Small intestine (tissue), 7 donors: ENCODE measurements around the gene ADARB2. TPM values are rescaled to one million over a fixed set of nuclear protein-coding genes. Genes with fewer than 3 reads are reported as not detected.

Experiments used
- DNase-seq, 2 donors: peaks; one replicate each; pipeline versions ENCODE4 v3.0.0 to v3.0.0-alpha.2; 2013
- FAIRE-seq: peaks from 2 replicates; lab custom pipeline; 2012; peaks lifted over from hg19 to GRCh38; lab: Jason Lieb, UNC
- H3K27ac ChIP-seq, 3 donors: one replicate each; pipeline ENCODE4 v1.5.1; 2013; ENCODE audit warnings: low read length in 2 of 3, mild to moderate bottlenecking in 2 of 3, control low read depth in 1 of 3, inconsistent platforms in 1 of 3, low read depth in 1 of 3, moderate library complexity in 1 of 3
- H3K27me3 ChIP-seq, 3 donors: one replicate each; pipeline ENCODE4 v1.6.1; 2013; ENCODE audit warnings: low read length in 3 of 3, inconsistent platforms in 1 of 3; ENCODE audit not compliant: control insufficient read depth in 3 of 3, insufficient read depth in 3 of 3
- H3K36me3 ChIP-seq, 3 donors: one replicate each; pipeline ENCODE4 v1.6.1; 2013; ENCODE audit warnings: low read length in 3 of 3, inconsistent platforms in 1 of 3, low read depth in 1 of 3, mild to moderate bottlenecking in 1 of 3, moderate library complexity in 1 of 3; ENCODE audit not compliant: control insufficient read depth in 3 of 3, insufficient read depth in 2 of 3
- H3K4me1 ChIP-seq, 3 donors: one replicate each; pipeline ENCODE4 v1.6.1; 2013; ENCODE audit warnings: low read length in 2 of 3, inconsistent platforms in 1 of 3, low read depth in 1 of 3, mild to moderate bottlenecking in 1 of 3, moderate library complexity in 1 of 3; ENCODE audit not compliant: control insufficient read depth in 3 of 3, insufficient read depth in 2 of 3
- H3K4me3 ChIP-seq, 3 donors: one replicate each; pipeline ENCODE4 v1.5.1; 2013; ENCODE audit warnings: low read length in 3 of 3, control low read depth in 1 of 3, inconsistent platforms in 1 of 3, low read depth in 1 of 3, mild to moderate bottlenecking in 1 of 3, moderate library complexity in 1 of 3
- H3K9me3 ChIP-seq, 2 donors: one replicate each; pipeline ENCODE4 v1.6.1; 2013; ENCODE audit warnings: low read depth in 1 of 2, low read length in 1 of 2; ENCODE audit not compliant: control insufficient read depth in 2 of 2, insufficient read depth in 1 of 2
- WGBS, 3 donors: extraction: QIAGEN DNeasy Blood & Tissue Kit; methylation state at CpG; one replicate each; pipeline ENCODE4 v1.1.7; 2013; 5-methylcytosine and 5-hydroxymethylcytosine counted together
- polyA plus RNA-seq, 4 donors: library from polyadenylated mRNA; stranded (reverse) in 3 of 4; unstranded in 1 of 4; fragments of 200-250 nt in 3 of 4; fragments of 120-200 nt in 1 of 4; gene quantifications; one replicate each; pipeline versions ENCODE4 v1.2.1 to v1.2.3, GENCODE V29; 2013
- donor health status: healthy with polysubstance abuse.
- donor health status: control.
- donor health status: control.
- donor health status: Bipolar disorder and iron deficiency.
- donor health status: healthy.

The ADARB2 gene
- polyA plus RNA-seq, 4 donors, result 0.35 to 1.8 (median 0.94) TPM

DNA sequence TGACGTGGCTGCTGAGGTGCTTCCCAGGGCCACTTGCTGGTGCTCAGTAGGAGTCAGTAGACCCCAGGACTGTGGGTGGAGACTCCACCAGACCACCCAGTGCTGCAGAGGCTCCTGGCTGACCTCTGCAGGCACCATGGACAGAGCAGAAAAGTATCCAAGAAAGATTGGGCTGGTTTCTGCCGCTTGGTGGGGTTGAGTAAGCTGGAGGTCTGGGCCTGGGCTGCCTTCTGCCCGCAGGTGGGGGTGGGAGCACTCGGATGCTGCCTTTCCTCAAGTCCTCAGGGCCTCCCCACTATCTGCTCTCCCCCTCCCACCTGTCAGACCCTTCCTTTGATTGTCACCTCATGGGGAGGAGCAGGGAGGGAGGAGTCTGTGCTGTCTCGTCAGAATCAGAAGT is 589.5 kb downstream of the ADARB2 start:
- H3K4me3 ChIP-seq, result no peak overlapping the region
- H3K4me1 ChIP-seq, result peaks cover 0 to 3% (median 0%) of the 10 kb centered on the region in 3 donors
- H3K36me3 ChIP-seq, result no peaks in the 10 kb centered on the region
- H3K27ac ChIP-seq, result no peak overlapping the region
- no peak for FAIRE-seq
- WGBS, 3 donors, result 68 to 79% (median 78%) methylated on average over 5 of the region's 5 CpGs
- H3K27me3 ChIP-seq, result peaks cover 0 to 3% (median 0%) of the 10 kb centered on the region in 3 donors
- H3K9me3 ChIP-seq, result peaks cover 0 to 15% of the 10 kb centered on the region in 2 donors
- no peak for DNase-seq

DNA sequence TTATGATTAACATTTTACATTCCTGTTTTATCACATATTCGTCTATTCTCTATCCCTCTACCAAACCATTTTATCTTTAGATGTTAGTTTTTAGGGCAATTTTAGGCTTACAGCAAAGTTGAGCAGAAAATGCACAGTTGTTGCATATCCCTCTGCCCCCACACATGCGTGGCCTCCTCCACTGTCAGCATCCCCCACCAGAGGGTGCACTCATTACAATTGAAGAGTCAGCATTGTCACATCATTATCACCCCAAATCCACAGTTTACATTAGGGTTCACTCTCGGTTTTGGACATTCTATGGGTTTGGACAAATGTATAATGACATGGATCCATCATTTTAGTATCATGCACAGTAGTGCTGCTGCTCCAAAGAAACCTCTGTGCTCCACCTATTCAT is 594.7 kb downstream of the ADARB2 start:
- WGBS, 3 donors, result 29 to 53% (median 40%) methylated on average over 3 of the region's 3 CpGs
- DNase-seq (no peak), FAIRE-seq (no peak)
- no peaks in the 10 kb centered on the region for H3K36me3 ChIP-seq
- H3K27me3 ChIP-seq, result peaks cover 0 to 3% (median 0%) of the 10 kb centered on the region in 3 donors
- H3K27ac ChIP-seq, result no peak overlapping the region
- H3K9me3 ChIP-seq, result peaks cover 0 to 21% of the 10 kb centered on the region in 2 donors
- H3K4me1 ChIP-seq, result no peaks in the 10 kb centered on the region
- no peak overlapping the region for H3K4me3 ChIP-seq

DNA sequence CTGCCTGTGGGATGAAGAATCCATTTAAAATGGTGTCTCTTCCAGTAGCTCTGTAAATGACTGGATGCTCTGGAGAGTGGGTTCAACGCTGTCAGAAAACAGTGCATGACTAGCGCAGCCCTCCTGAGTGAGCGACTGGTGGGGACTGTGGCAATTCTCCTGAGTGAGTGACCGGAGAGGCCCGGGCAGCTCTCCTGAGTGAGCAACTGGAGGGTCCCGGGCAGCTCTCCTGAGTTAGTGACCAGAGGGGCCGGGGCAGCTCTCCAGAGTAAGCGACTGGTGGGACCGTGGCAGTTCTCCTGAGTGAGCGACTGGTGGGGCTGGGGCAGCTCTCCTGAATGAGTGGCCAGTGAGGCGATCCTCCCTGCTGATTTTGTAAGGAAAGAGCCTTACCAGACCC is 595.6 kb downstream of the ADARB2 start:
- Histone ChIP-seq H3K9me3 (peaks cover 0 to 22% of the 10 kb centered on the region in 2 donors), H3K4me3 (no peak overlapping the region), H3K27me3 (no peaks in the 10 kb centered on the region), H3K27ac (no peak overlapping the region), H3K36me3 (no peaks in the 10 kb centered on the region), H3K4me1 (no peaks in the 10 kb centered on the region)
- FAIRE-seq (no peak), DNase-seq (no peak)
- 94 to 95% (median 94%) methylated on average over 11 of the region's 11 CpGs for WGBS, 3 donors

DNA sequence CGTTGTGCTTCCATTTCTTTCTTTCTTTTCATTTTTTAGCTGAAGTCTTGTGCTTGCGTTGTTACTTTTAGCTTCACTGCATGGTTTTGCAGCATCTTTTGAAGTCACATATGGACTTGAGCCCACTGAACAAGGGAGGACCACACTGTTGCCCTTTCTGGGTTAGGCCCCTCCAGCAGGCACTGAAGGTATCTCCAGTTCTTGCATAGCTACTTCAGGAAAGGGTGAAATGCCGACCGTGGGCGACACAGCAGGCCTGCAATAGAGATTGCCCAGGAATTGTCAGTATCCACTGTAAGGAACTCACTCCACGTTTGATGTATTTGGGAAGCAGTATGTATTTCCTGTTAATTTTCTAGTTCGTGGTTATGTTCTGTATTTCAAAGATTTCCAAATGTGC is 596.1 kb downstream of the ADARB2 start:
- Histone ChIP-seq H3K9me3 (peaks cover 0 to 19% of the 10 kb centered on the region in 2 donors), H3K27me3 (no peaks in the 10 kb centered on the region), H3K4me1 (no peaks in the 10 kb centered on the region), H3K4me3 (no peak overlapping the region), H3K27ac (no peak overlapping the region), H3K36me3 (no peaks in the 10 kb centered on the region)
- WGBS, 3 donors, result 61 to 83% (median 69%) methylated on average over 7 of the region's 7 CpGs
- FAIRE-seq (no peak), DNase-seq (no peak)

DNA sequence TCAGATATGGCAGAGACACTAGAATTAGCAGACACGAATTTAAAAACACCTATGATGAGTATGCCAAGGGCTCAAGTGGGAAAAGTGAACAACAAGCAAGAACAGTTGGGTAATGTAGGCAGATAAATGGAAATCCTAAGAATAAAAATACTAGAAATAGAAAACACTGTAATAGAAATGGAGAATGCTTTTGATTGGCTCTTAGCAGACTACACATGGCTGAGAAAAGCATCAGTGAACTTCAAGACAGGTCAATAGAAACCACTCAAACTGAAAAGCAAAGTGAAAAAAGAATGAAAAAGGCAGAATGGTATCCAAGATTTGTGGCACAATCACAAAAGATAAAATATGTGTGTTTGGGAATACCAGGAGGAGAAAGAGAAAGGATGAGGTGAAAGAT is 598.8 kb downstream of the ADARB2 start:
- no peaks in the 10 kb centered on the region for H3K4me1 ChIP-seq
- H3K36me3 ChIP-seq, result peaks cover 0 to under 1% (median 0%) of the 10 kb centered on the region in 3 donors
- H3K4me3 ChIP-seq, result no peak overlapping the region
- no peaks in the 10 kb centered on the region for H3K27me3 ChIP-seq
- H3K27ac ChIP-seq, result no peak overlapping the region
- peaks cover 0 to 11% of the 10 kb centered on the region in 2 donors for H3K9me3 ChIP-seq
- FAIRE-seq (no peak), DNase-seq (no peak)
- 85 to 88% (median 86%) methylated on average over 1 of the region's 1 CpG for WGBS, 3 donors

DNA sequence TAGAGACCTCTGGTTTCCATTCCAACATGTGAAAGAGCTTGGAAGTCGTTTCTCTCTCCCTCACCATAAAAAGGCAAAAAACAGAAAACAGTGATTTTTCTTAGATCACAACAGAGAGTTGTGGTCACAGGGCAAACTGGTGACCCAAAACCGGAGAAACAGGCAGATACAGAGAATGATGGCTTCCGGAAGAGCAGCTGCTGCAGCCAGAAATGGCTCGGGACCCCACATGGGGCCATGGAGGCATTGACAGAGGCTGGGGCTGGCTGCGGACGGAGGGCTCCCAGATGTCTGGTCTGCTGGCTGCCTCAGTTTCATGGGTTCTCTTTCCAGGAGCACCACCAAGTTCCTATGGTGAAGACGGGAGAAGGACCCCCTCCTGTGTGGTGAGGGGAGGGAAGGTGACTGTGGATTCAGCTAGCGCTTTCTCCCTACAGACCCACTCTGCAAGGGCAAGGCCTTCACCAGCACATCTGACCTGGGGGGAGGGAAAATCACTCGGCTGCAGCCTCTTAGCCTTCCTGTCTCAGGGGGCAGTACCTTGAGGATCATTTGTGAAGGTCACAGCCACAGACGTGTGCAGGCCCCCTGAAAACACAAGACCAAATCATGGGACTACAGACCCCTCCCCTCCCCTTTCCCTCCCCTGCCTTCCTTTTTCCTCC is 599.7 kb downstream of the ADARB2 start:
- H3K27ac ChIP-seq, result no peak overlapping the region
- H3K4me1 ChIP-seq, result no peaks in the 10 kb centered on the region
- H3K36me3 ChIP-seq, result peaks cover 0 to 3% (median 0%) of the 10 kb centered on the region in 3 donors
- WGBS, 3 donors, result 83 to 89% (median 87%) methylated on average over 9 to 10 of the region's 10 CpGs
- FAIRE-seq (no peak), DNase-seq (no peak)
- H3K27me3 ChIP-seq, result no peaks in the 10 kb centered on the region
- peaks cover 0 to 10% of the 10 kb centered on the region in 2 donors for H3K9me3 ChIP-seq
- H3K4me3 ChIP-seq, result no peak overlapping the region

DNA sequence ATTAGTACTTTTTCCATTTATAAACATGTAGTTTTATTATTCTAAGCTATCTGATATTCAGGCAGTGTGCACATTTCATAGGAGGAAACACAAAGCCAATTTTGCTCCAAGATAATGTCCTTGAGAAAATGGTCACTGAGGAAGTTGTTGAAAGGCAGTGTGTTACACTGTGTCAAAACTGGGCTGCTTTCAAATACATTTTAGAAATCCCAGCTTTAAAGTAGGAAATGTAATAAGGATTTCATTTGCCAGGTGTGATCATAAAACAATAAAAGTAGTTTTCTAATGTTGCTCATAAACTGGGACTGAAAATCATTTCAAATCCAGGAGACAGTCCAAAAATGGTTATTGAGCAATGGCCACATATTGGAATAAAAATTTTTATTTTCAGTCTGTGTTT is 601.1 kb downstream of the ADARB2 start:
- DNase-seq (no peak), FAIRE-seq (no peak)
- H3K4me1 ChIP-seq, result no peaks in the 10 kb centered on the region
- H3K9me3 ChIP-seq, result peaks cover 0 to 10% of the 10 kb centered on the region in 2 donors
- H3K27me3 ChIP-seq, result no peaks in the 10 kb centered on the region
- no peak overlapping the region for H3K27ac ChIP-seq
- H3K4me3 ChIP-seq, result no peak overlapping the region
- H3K36me3 ChIP-seq, result peaks cover 0 to 9% (median 0%) of the 10 kb centered on the region in 3 donors

DNA sequence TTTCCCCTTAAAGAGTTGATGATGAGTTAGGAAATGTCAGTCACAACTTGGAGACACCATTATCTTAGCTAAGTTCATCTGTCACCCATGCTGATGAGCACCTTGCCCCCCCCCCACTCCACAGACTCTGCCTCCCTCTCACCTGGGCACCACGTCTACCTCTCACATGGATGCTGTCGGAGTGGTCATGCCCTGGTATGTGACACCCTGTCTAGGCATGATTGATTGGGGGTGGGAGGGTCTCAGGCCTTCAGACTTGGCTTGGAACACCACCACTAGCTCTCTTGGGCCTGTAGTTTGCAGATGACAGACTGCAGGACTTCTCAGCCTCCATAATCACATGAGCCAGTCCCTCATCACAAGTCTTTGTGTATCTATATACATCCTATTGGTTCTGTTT is 603.2 kb downstream of the ADARB2 start:
- Histone ChIP-seq H3K36me3 (peaks cover 9 to 27% (median 15%) of the 10 kb centered on the region in 3 donors), H3K9me3 (peaks cover 0 to 10% of the 10 kb centered on the region in 2 donors), H3K4me3 (no peak overlapping the region), H3K4me1 (no peaks in the 10 kb centered on the region), H3K27me3 (no peaks in the 10 kb centered on the region), H3K27ac (no peak overlapping the region)
- no peak for DNase-seq
- no peak for FAIRE-seq
- WGBS, 3 donors, result 70 to 83% (median 74%) methylated on average over 2 of the region's 2 CpGs
